ENCODE results near the gene PROC. TPM values are rescaled to one million over a fixed set of nuclear protein-coding genes. Genes with fewer than 3 reads are reported as not detected.

PROC gene
- total RNA-seq, 2 experiments from 2014 or later = 0.28 TPM; not detected in 1

- Histone ChIP-seq H3K27me3 (ENCODE audit: control insufficient read depth in 1 of 2, insufficient read depth in 2 of 2, low read length in 2 of 2) (peaks cover 18 to 20% of the 10 kb centered on the region in 2 experiments), H3K4me3 (ENCODE audit: low read length) (no peak overlapping the region), H3K4me1 (ENCODE audit: insufficient read depth, low read length) (peaks cover 33% of the 10 kb centered on the region), H3K9me3 (ENCODE audit: control insufficient read depth in 1 of 2, insufficient read depth in 1 of 2, low read length in 2 of 2) (peaks cover 0 to 16% of the 10 kb centered on the region in 2 experiments), H3K27ac (ENCODE audit: low read depth in 1 of 2, low read length in 2 of 2) (no peak overlapping the region), H3K36me3 (ENCODE audit: insufficient read depth, low read length) (no peaks in the 10 kb centered on the region)
- Mint-ChIP-seq H3K27me3 (peaks cover 29% of the 10 kb centered on the region), H3K27ac (no peak overlapping the region), H3K4me1 (ENCODE audit: low read depth) (peaks cover 22% of the 10 kb centered on the region), H3K4me3 (peak overlapping the region; percentile 11), H3K9me3 (no peaks in the 10 kb centered on the region), H3K36me3 (ENCODE audit: low read depth) (no peaks in the 10 kb centered on the region)
- DNase-seq = no peak
- POLR2A ChIA-PET = no interaction called here
- CTCF ChIA-PET = no interaction called here
- no peak for ATAC-seq (ENCODE audit: poor library complexity)
- intact Hi-C loops (cut with DNase I, micrococcal nuclease) = loop anchor here (10.0 kb wide), 2 partner anchors 94 to 334 kb away; no protein-coding TSS in a partner anchor
- TF ChIP-seq CTCF (IDR thresholded peaks at IDR 0.05) = no peak
Observed at GRCh38 chr2:127419112-127419430, 844 bp downstream of the PROC start.

- Mint-ChIP-seq H3K27ac (no peak overlapping the region), H3K4me1 (ENCODE audit: low read depth) (peaks cover 23% of the 10 kb centered on the region), H3K27me3 (peaks cover 31% of the 10 kb centered on the region), H3K4me3 (no peak overlapping the region), H3K9me3 (no peaks in the 10 kb centered on the region), H3K36me3 (ENCODE audit: low read depth) (no peaks in the 10 kb centered on the region)
- Histone ChIP-seq H3K36me3 (ENCODE audit: insufficient read depth, low read length) (no peaks in the 10 kb centered on the region), H3K4me3 (ENCODE audit: low read length) (no peak overlapping the region), H3K4me1 (ENCODE audit: insufficient read depth, low read length) (peaks cover 33% of the 10 kb centered on the region), H3K27me3 (ENCODE audit: control insufficient read depth in 1 of 2, insufficient read depth in 2 of 2, low read length in 2 of 2) (peaks cover 19 to 23% of the 10 kb centered on the region in 2 experiments), H3K9me3 (ENCODE audit: control insufficient read depth in 1 of 2, insufficient read depth in 1 of 2, low read length in 2 of 2) (peaks cover 0 to 16% of the 10 kb centered on the region in 2 experiments), H3K27ac (ENCODE audit: low read depth in 1 of 2, low read length in 2 of 2) (no peak overlapping the region)
- no peak for TF ChIP-seq CTCF (IDR thresholded peaks at IDR 0.05)
- ATAC-seq (ENCODE audit: poor library complexity) (no peak), DNase-seq (no peak)
- intact Hi-C loops (cut with DNase I, micrococcal nuclease) = loop anchor here (10.0 kb wide), 2 partner anchors 95 to 335 kb away; no protein-coding TSS in a partner anchor
- CTCF ChIA-PET = no interaction called here
- POLR2A ChIA-PET = no interaction called here
Observed at GRCh38 chr2:127419448-127420038, 1.3 kb downstream of the PROC start.

- intact Hi-C loops (cut with DNase I, micrococcal nuclease) = no loop called here
- no peaks in the 10 kb centered on the region for H3K36me3 Mint-ChIP-seq (ENCODE audit: low read depth)
- peaks cover 36% of the 10 kb centered on the region for H3K27me3 Mint-ChIP-seq
- peaks cover 23% of the 10 kb centered on the region for H3K4me1 Mint-ChIP-seq (ENCODE audit: low read depth)
- H3K27ac Mint-ChIP-seq = no peak overlapping the region
- no peak overlapping the region for H3K4me3 ChIP-seq (ENCODE audit: low read length)
- ChIA-PET CTCF (no interaction called here), POLR2A (interaction anchor here (1.2 kb wide), 1 partner anchor 22 kb away, joined by 3 read pairs; no protein-coding TSS in a partner anchor)
- H3K4me1 ChIP-seq (ENCODE audit: insufficient read depth, low read length) = peaks cover 33% of the 10 kb centered on the region
- H3K36me3 ChIP-seq (ENCODE audit: insufficient read depth, low read length) = no peaks in the 10 kb centered on the region
- H3K9me3 ChIP-seq (ENCODE audit: control insufficient read depth in 1 of 2, insufficient read depth in 1 of 2, low read length in 2 of 2) = peaks cover 0 to 16% of the 10 kb centered on the region in 2 experiments
- DNase-seq (no peak), ATAC-seq (ENCODE audit: poor library complexity) (no peak)
- H3K27ac ChIP-seq (ENCODE audit: low read depth in 1 of 2, low read length in 2 of 2) = no peak overlapping the region
- H3K4me3 Mint-ChIP-seq = no peak overlapping the region
- TF ChIP-seq CTCF (IDR thresholded peaks at IDR 0.05) = no peak
- peaks cover 22 to 29% of the 10 kb centered on the region in 2 experiments for H3K27me3 ChIP-seq (ENCODE audit: control insufficient read depth in 1 of 2, insufficient read depth in 2 of 2, low read length in 2 of 2)
- H3K9me3 Mint-ChIP-seq = no peaks in the 10 kb centered on the region
Observed at GRCh38 chr2:127420039-127420864, 2.0 kb downstream of the PROC start.
